ENCODE measurements around the gene SMAD1. TPM values are rescaled to one million over a fixed set of nuclear protein-coding genes. Genes with fewer than 3 reads are reported as not detected.

Gene SMAD1
- polyA plus RNA-seq, 1 of the 3 experiments (the other 2 are of a cell fraction) = 46.0 TPM

GRCh38 chr4:145540235-145540634 is 58.6 kb downstream of the SMAD1 start:
- DNase-seq = no peak
- H3K9me2 ChIP-seq = no peaks in the 10 kb centered on the region
- peaks cover 13 to 40% of the 10 kb centered on the region in 2 experiments; a peak in 3 of 4 replicates for H3K4me1 ChIP-seq (ENCODE audit: control insufficient read depth in 1 of 2, insufficient read depth in 2 of 2, low read depth in 1 of 2, low read length in 1 of 2)
- H3K9ac ChIP-seq = no peak overlapping the region
- no peak overlapping the region for H2AFZ ChIP-seq (ENCODE audit: low read depth)
- no peaks in the 10 kb centered on the region for H3K9me3 ChIP-seq
- peaks cover 10 to 30% of the 10 kb centered on the region in 2 experiments for H3K36me3 ChIP-seq (replicated peaks in 1 of 2; ENCODE audit: control insufficient read depth in 1 of 2, insufficient read depth in 2 of 2, low read length in 1 of 2)
- H4K20me1 ChIP-seq (ENCODE audit: insufficient read depth) = no peaks in the 10 kb centered on the region
- ChIA-PET CTCF (interaction anchor here (1.0 kb wide), 1 partner anchor 14 kb away, joined by 3 read pairs; no protein-coding TSS in a partner anchor), POLR2A (no interaction called here)
- no peak overlapping the region for H3K27ac ChIP-seq (ENCODE audit: low read depth in 2 of 2, low read length in 1 of 2)
- TF ChIP-seq CTCF (IDR thresholded peaks at IDR 0.05) = no peak
- TF ChIP-seq TAF1 (IDR thresholded peaks at IDR 0.05; ENCODE audit: borderline replicate concordance, low read depth, low read length) = no peak
- no peak for TF ChIP-seq FOXM1 (IDR thresholded peaks at IDR 0.05; ENCODE audit: low read depth)
- no peak for TF ChIP-seq SMC3 (IDR thresholded peaks at IDR 0.05; ENCODE audit: low read depth, low read length)
- TF ChIP-seq ELF1 (IDR thresholded peaks at IDR 0.05) = no peak
- TF ChIP-seq MAX (IDR thresholded peaks at IDR 0.05; ENCODE audit: low read depth) = no peak
- TF ChIP-seq REST (IDR thresholded peaks at IDR 0.05; ENCODE audit: low read depth, low read length) = no peak
- no peak for TF ChIP-seq RAD21 (IDR thresholded peaks at IDR 0.05; ENCODE audit: low read length)
- TF ChIP-seq POLR2AphosphoS5 (IDR thresholded peaks at IDR 0.05; ENCODE audit: low read depth, low read length) = no peak
- no peak for TF ChIP-seq JUND (IDR thresholded peaks at IDR 0.05)
- no peak for TF ChIP-seq RXRA (IDR thresholded peaks at IDR 0.05; ENCODE audit: borderline replicate concordance, low read depth)
- no peak for TF ChIP-seq EZH2phosphoT487 (IDR thresholded peaks at IDR 0.05; ENCODE audit: borderline replicate concordance, low read depth)
- no peak for TF ChIP-seq GATA2 (CRISPR knock-in tag; IDR thresholded peaks at IDR 0.05)
- no peak for TF ChIP-seq NRF1 (IDR thresholded peaks at IDR 0.05; ENCODE audit: low read depth, low read length)
- no peak for TF ChIP-seq USF2 (IDR thresholded peaks at IDR 0.05; ENCODE audit: borderline replicate concordance, low read depth, low read length)
- TF ChIP-seq TEAD4 (IDR thresholded peaks at IDR 0.05; ENCODE audit: borderline replicate concordance, insufficient read depth) = no peak
- TF ChIP-seq PBX3 (IDR thresholded peaks at IDR 0.05) = no peak
- TF ChIP-seq IRF3 (IDR thresholded peaks at IDR 0.05; ENCODE audit: low read depth, low read length) = no peak
- TF ChIP-seq FOSL2 (IDR thresholded peaks at IDR 0.05; ENCODE audit: borderline replicate concordance, low read depth) = no peak
- peaks cover 3% of the 10 kb centered on the region for H3F3A ChIP-seq (replicated peaks; ENCODE audit: insufficient read depth)
- no peak overlapping the region for H3K4me3 ChIP-seq (ENCODE audit: low read depth in 2 of 2, low read length in 1 of 2)
- no peaks in the 10 kb centered on the region for H3K27me3 ChIP-seq (ENCODE audit: insufficient read depth)
- no peak overlapping the region for H3K4me2 ChIP-seq
- WGBS (ENCODE audit: low lambda C conversion rate) = 61% methylated on average over 3 of the region's 3 CpGs
- H3K79me2 ChIP-seq (ENCODE audit: insufficient read depth) = 0 out of 2 replicates have a peak, but pooled peaks cover 3% of the 10 kb centered on the region

Measured in SK-N-SH (cell line).